HepG2 (cell line): Measurements from ENCODE around the gene NPPA. TPM values are rescaled to one million over a fixed set of nuclear protein-coding genes. Genes with fewer than 3 reads are reported as not detected.

Experiments
- BCL6 ChIP-seq: IDR thresholded peaks from 2 replicates; pipeline ENCODE4 v1.6.1; 2016; ENCODE audit warnings: missing genetic modification reagents, missing compliant biosample characterization
- CERS6 ChIP-seq: sonication (generic); formaldehyde crosslinking; IDR thresholded peaks from 2 replicates; pipeline ENCODE4 v1.5.0; 2020; ENCODE audit warnings: missing genetic modification reagents
- CREBL2 ChIP-seq: sonication (generic); formaldehyde crosslinking; IDR thresholded peaks from 2 replicates; pipeline ENCODE4 v1.8.1; 2023; ENCODE audit warnings: missing genetic modification reagents, mild to moderate bottlenecking, borderline replicate concordance
- ELF1 ChIP-seq: sonication (generic); formaldehyde crosslinking; IDR thresholded peaks from 2 replicates; pipeline ENCODE4 v1.4.0; 2020; ENCODE audit warnings: missing genetic modification reagents
- GABPB1 ChIP-seq: IDR thresholded peaks from 2 replicates; pipeline ENCODE4 v1.6.1; 2016; ENCODE audit warnings: mild to moderate bottlenecking, missing genetic modification reagents, moderate library complexity, missing compliant biosample characterization
- HOXA9 ChIP-seq: sonication (generic); formaldehyde crosslinking; IDR thresholded peaks from 2 replicates; pipeline ENCODE4 v1.8.1; 2022; ENCODE audit warnings: missing genetic modification reagents, mild to moderate bottlenecking, moderate library complexity, borderline replicate concordance
- NAIF1 ChIP-seq: sonication (generic); formaldehyde crosslinking; IDR thresholded peaks from 2 replicates; pipeline ENCODE4 v1.5.0; 2020; ENCODE audit warnings: mild to moderate bottlenecking, missing genetic modification reagents, borderline replicate concordance
- PHF20 ChIP-seq: sonication (generic); formaldehyde crosslinking; IDR thresholded peaks from 2 replicates; pipeline ENCODE4 v1.5.0; 2020; ENCODE audit warnings: mild to moderate bottlenecking, missing genetic modification reagents
- RXRA ChIP-seq: sonication (generic); formaldehyde crosslinking; IDR thresholded peaks from 2 replicates; pipeline ENCODE4 v1.5.1; 2020; ENCODE audit warnings: missing genetic modification reagents
- SIN3A ChIP-seq: IDR thresholded peaks from 2 replicates; pipeline ENCODE4 v1.6.1; 2011; ENCODE audit warnings: low read depth, mild to moderate bottlenecking, control low read depth, low read length, borderline replicate concordance
- SKIL ChIP-seq: sonication (generic); formaldehyde crosslinking; IDR thresholded peaks from 2 replicates; pipeline ENCODE4 v1.8.0; 2022; ENCODE audit warnings: missing genetic modification reagents, mild to moderate bottlenecking, moderate library complexity, borderline replicate concordance
- SOX13 ChIP-seq, 3 experiments: fragments of 450-650 bp in 1 of 3; sonication (generic) in 1 of 3; formaldehyde crosslinking in 1 of 3; IDR thresholded peaks in 2 of 3; conservative IDR thresholded peaks in 1 of 3; 2 replicates each; pipeline versions ENCODE4 v1.5.0 to v1.6.1; 2016 to 2020; ENCODE audit warnings: antibody characterized with exemption in 1 of 3, mild to moderate bottlenecking in 1 of 3, missing compliant biosample characterization in 1 of 3, missing genetic modification reagents in 1 of 3, moderate library complexity in 1 of 3
- ZBTB21 ChIP-seq: sonication (generic); formaldehyde crosslinking; IDR thresholded peaks from 2 replicates; pipeline ENCODE4 v1.4.0; 2020; ENCODE audit warnings: missing genetic modification reagents
- ZMYM3 ChIP-seq: sonication (generic); formaldehyde crosslinking; IDR thresholded peaks from 2 replicates; pipeline ENCODE4 v1.5.1; 2020; ENCODE audit warnings: mild to moderate bottlenecking, missing genetic modification reagents
- ZNF3 ChIP-seq: IDR thresholded peaks from 2 replicates; pipeline ENCODE4 v1.7.0; 2017; ENCODE audit warnings: inconsistent platforms
- ZNF501 ChIP-seq: sonication (generic); formaldehyde crosslinking; IDR thresholded peaks from 2 replicates; pipeline ENCODE4 v1.5.1; 2020; ENCODE audit warnings: mild to moderate bottlenecking, moderate library complexity, missing genetic modification reagents
- ZNF556 ChIP-seq: sonication (generic); formaldehyde crosslinking; IDR thresholded peaks from 2 replicates; pipeline ENCODE4 v1.4.0; 2020; ENCODE audit warnings: mild to moderate bottlenecking, missing genetic modification reagents, borderline replicate concordance
- ZNF557 ChIP-seq: sonication (generic); formaldehyde crosslinking; IDR thresholded peaks from 2 replicates; pipeline ENCODE4 v1.4.0; 2020; ENCODE audit warnings: missing genetic modification reagents
- ZNF7 ChIP-seq: IDR thresholded peaks from 2 replicates; pipeline ENCODE4 v1.6.1; 2016; ENCODE audit warnings: missing biosample characterization, missing genetic modification reagents
- polyA plus RNA-seq, 8 experiments: library from polyadenylated mRNA; depleted of rRNA in 3 of 8; stranded (reverse) in 7 of 8; unstranded in 1 of 8; fragments of >200 nt; fragmentation: Illumina TruSeq in 4 of 8; extraction: Trizol in 4 of 8; gene quantifications; 2 replicates each; pipeline versions ENCODE4 v1.2.1 to v1.2.3, GENCODE V29; 2011 to 2016; ENCODE audit warnings: low read depth in 4 of 8, missing spikeins in 1 of 8, mixed read lengths in 1 of 8; ENCODE audit not compliant: insufficient read depth in 1 of 8
- total RNA-seq, 5 experiments: library from RNA; depleted of rRNA; stranded (reverse); fragments of >200 nt; fragmentation: Illumina TruSeq; extraction: Trizol; gene quantifications; 2 replicates each; pipeline ENCODE4 v1.2.3, GENCODE V29; 2016; ENCODE audit warnings: low read depth in 1 of 5

Gene NPPA
- total and polyA plus RNA-seq, 2 of the 13 experiments (the other 11 are each of a cell fraction or from before 2014, with no cell fraction given): not detected

GRCh38 chr1:11802616-11802972 is 45.0 kb downstream of the NPPA start (continued):
- TF ChIP-seq CERS6 (CRISPR knock-in tag): no peak
- no peak for TF ChIP-seq BCL6 (CRISPR knock-in tag)
- TF ChIP-seq SKIL (CRISPR knock-in tag): no peak
- 0 out of 2 replicates have a peak, but pooled peaks have one; percentile 29 for TF ChIP-seq SIN3A
- TF ChIP-seq SOX13 (IDR thresholded peaks at IDR 0.05): no peak
- TF ChIP-seq SOX13 (CRISPR knock-in tag; conservative IDR thresholded peaks at IDR 0.05 in 1 of 2, IDR thresholded peaks at IDR 0.05 in 1 of 2): no peak
- no peak for TF ChIP-seq ZNF557 (CRISPR knock-in tag)
- no peak for TF ChIP-seq ELF1 (CRISPR knock-in tag)
- peak; percentile 37; the same call in 1 of the 2 replicates for TF ChIP-seq PHF20 (CRISPR knock-in tag)
- TF ChIP-seq RXRA (CRISPR knock-in tag): no peak
- no peak for TF ChIP-seq NAIF1 (CRISPR knock-in tag)
- no peak for TF ChIP-seq ZNF556 (CRISPR knock-in tag)
- peak; percentile 80 for TF ChIP-seq GABPB1 (CRISPR knock-in tag)
- TF ChIP-seq ZNF501 (CRISPR knock-in tag): 0 out of 2 replicates have a peak, but pooled peaks have one; percentile 56
- TF ChIP-seq CREBL2 (CRISPR knock-in tag): no peak
- no peak for TF ChIP-seq ZNF7 (CRISPR knock-in tag)
- no peak for TF ChIP-seq ZBTB21 (CRISPR knock-in tag)
- no peak for TF ChIP-seq HOXA9 (CRISPR knock-in tag)
- TF ChIP-seq ZNF3 (CRISPR knock-in tag): no peak
- TF ChIP-seq ZMYM3 (CRISPR knock-in tag): no peak
- TF ChIP-seq, all 625 proteins: peak for 7
